H1 (cell line): ENCODE results near the gene LDLR. TPM values are rescaled to one million over a fixed set of nuclear protein-coding genes. Genes with fewer than 3 reads are reported as not detected.

Experiments used
- CTCF ChIA-PET: fragments of 300-600 bp; sonication (Branson Sonifier 250); formaldehyde crosslinking; loops from one replicate; lab custom pipeline; 2021; ENCODE audit not compliant: partially characterized antibody; lab: Charles Lee
- POLR2A ChIA-PET: fragments of 300-600 bp; sonication (Branson Sonifier 250); formaldehyde crosslinking; loops from one replicate; lab custom pipeline; 2021; ENCODE audit warnings: inconsistent platforms; ENCODE audit not compliant: partially characterized antibody; lab: Charles Lee
- DNase-seq, 2 experiments: peaks; one replicate each; pipeline versions ENCODE4 v3.0.0 to v3.0.0-alpha.2; 2010 to 2022; ENCODE audit warnings: low spot score in 2 of 2, low read depth in 1 of 2, mixed read lengths in 1 of 2
- FAIRE-seq: peaks from 2 replicates; lab custom pipeline; 2011; peaks lifted over from hg19 to GRCh38; lab: Jason Lieb, UNC
- H2AFZ ChIP-seq: 2 replicates; pipeline ENCODE4 v1.8.1; 2012; ENCODE audit warnings: low read length, inconsistent platforms
- H2AK5ac ChIP-seq: 2 replicates; pipeline ENCODE4 v1.6.1; 2013; ENCODE audit warnings: low read depth, low read length
- H2BK120ac ChIP-seq: replicated peaks from 2 replicates; pipeline ENCODE3; 2013; ENCODE audit warnings: low read depth, low read length, inconsistent platforms
- H2BK12ac ChIP-seq: 2 replicates; pipeline ENCODE4 v1.6.1; 2013; ENCODE audit warnings: low read depth, low read length
- H2BK15ac ChIP-seq: 2 replicates; pipeline ENCODE4 v1.6.1; 2013; ENCODE audit warnings: low read length
- H2BK20ac ChIP-seq: 2 replicates; pipeline ENCODE4 v1.6.1; 2013; ENCODE audit warnings: low read length
- H2BK5ac ChIP-seq: 2 replicates; pipeline ENCODE4 v1.6.1; 2013; ENCODE audit warnings: low read depth, low read length
- H3K14ac ChIP-seq: 2 replicates; pipeline ENCODE4 v1.6.1; 2013; ENCODE audit warnings: inconsistent platforms; ENCODE audit not compliant: insufficient read length
- H3K18ac ChIP-seq: 2 replicates; pipeline ENCODE4 v1.6.1; 2013; ENCODE audit warnings: low read length; ENCODE audit errors: extremely low read depth
- H3K23ac ChIP-seq: 2 replicates; pipeline ENCODE4 v1.6.1; 2013; ENCODE audit warnings: inconsistent platforms; ENCODE audit not compliant: insufficient read length
- H3K23me2 ChIP-seq: 2 replicates; pipeline ENCODE4 v1.6.1; 2013; ENCODE audit warnings: low read depth, low read length
- H3K27ac ChIP-seq: 2 replicates; pipeline ENCODE4 v1.6.1; 2011; ENCODE audit warnings: low read depth, low read length, inconsistent platforms
- H3K27me3 ChIP-seq, 4 experiments: replicated peaks in 1 of 4; 1 replicate in 1 of 4; 2 replicates in 3 of 4; pipeline versions ENCODE4 v1.6.1 to v1.8.1; 2011 to 2013; ENCODE audit warnings: low read length in 3 of 4, mild to moderate bottlenecking in 3 of 4, inconsistent platforms in 2 of 4, mixed read lengths in 2 of 4, moderate library complexity in 1 of 4; ENCODE audit not compliant: control insufficient read depth in 3 of 4, insufficient read depth in 3 of 4; ENCODE audit errors: extremely low read depth in 1 of 4
- H3K36me3 ChIP-seq, 4 experiments: 2 replicates each; pipeline versions ENCODE4 v1.6.1 to v1.8.1; 2011 to 2013; ENCODE audit warnings: mild to moderate bottlenecking in 4 of 4, low read length in 3 of 4, moderate library complexity in 2 of 4, control low read depth in 1 of 4, inconsistent platforms in 1 of 4; ENCODE audit not compliant: insufficient read depth in 4 of 4, control insufficient read depth in 2 of 4
- H3K4ac ChIP-seq: replicated peaks from 2 replicates; pipeline ENCODE3; 2013; ENCODE audit warnings: low read length, low read depth, mixed read lengths, inconsistent platforms; ENCODE audit not compliant: insufficient read length
- H3K4me1 ChIP-seq, 4 experiments: replicated peaks in 1 of 4; 1 replicate in 1 of 4; 2 replicates in 3 of 4; pipeline versions ENCODE4 v1.6.1 to v1.8.1; 2011 to 2013; ENCODE audit warnings: low read length in 3 of 4, inconsistent platforms in 2 of 4, mixed read lengths in 1 of 4; ENCODE audit not compliant: insufficient read depth in 4 of 4, control insufficient read depth in 3 of 4
- H3K4me2 ChIP-seq, 2 experiments: 2 replicates each; pipeline versions ENCODE4 v1.6.1 to v1.8.1; 2011 to 2013; ENCODE audit warnings: low read depth in 2 of 2, low read length in 2 of 2, control low read depth in 1 of 2, inconsistent platforms in 1 of 2, mild to moderate bottlenecking in 1 of 2; ENCODE audit not compliant: insufficient read depth in 1 of 2
- H3K4me3 ChIP-seq, 4 experiments: fragments of 200-600, 300-600 bp in 1 of 4; sonication (generic), shearing (Covaris generic), sonication (Bioruptor Twin) in 1 of 4; 2 replicates each; pipeline versions ENCODE4 v1.5.1 to v1.8.1; 2011 to 2016; ENCODE audit warnings: low read length in 4 of 4, low read depth in 3 of 4, control low read depth in 2 of 4, inconsistent platforms in 2 of 4, mild to moderate bottlenecking in 2 of 4, mixed read lengths in 1 of 4, moderate library complexity in 1 of 4; ENCODE audit not compliant: insufficient read depth in 2 of 4; ENCODE audit errors: extremely low read depth in 1 of 4
- H3K56ac ChIP-seq: replicated peaks from 2 replicates; pipeline ENCODE3; 2013; ENCODE audit warnings: low read depth, mild to moderate bottlenecking, mixed read lengths, low read length, inconsistent platforms; ENCODE audit not compliant: insufficient read length
- H3K79me1 ChIP-seq: 2 replicates; pipeline ENCODE4 v1.6.1; 2013; ENCODE audit warnings: low read depth, low read length, control low read depth
- H3K79me2 ChIP-seq, 2 experiments: 2 replicates each; pipeline versions ENCODE4 v1.6.1 to v1.8.1; 2012 to 2013; ENCODE audit warnings: low read length in 2 of 2, mild to moderate bottlenecking in 2 of 2, inconsistent platforms in 1 of 2; ENCODE audit not compliant: insufficient read depth in 2 of 2, control insufficient read depth in 1 of 2
- H3K9ac ChIP-seq, 4 experiments: replicated peaks in 1 of 4; 1 replicate in 1 of 4; 2 replicates in 3 of 4; pipeline versions ENCODE4 v1.6.1 to v1.8.1; 2011 to 2013; ENCODE audit warnings: low read depth in 3 of 4, low read length in 3 of 4, control low read depth in 2 of 4, mild to moderate bottlenecking in 2 of 4, moderate library complexity in 2 of 4, inconsistent platforms in 1 of 4; ENCODE audit errors: extremely low read depth in 1 of 4
- H3K9me3 ChIP-seq, 2 experiments: 2 replicates each; pipeline versions ENCODE4 v1.6.1 to v1.8.1; 2012 to 2013; ENCODE audit warnings: mild to moderate bottlenecking in 2 of 2, moderate library complexity in 2 of 2, control low read depth in 1 of 2, inconsistent platforms in 1 of 2, low read depth in 1 of 2, low read length in 1 of 2, mixed read lengths in 1 of 2; ENCODE audit not compliant: insufficient read depth in 2 of 2
- H4K20me1 ChIP-seq, 2 experiments: replicated peaks in 1 of 2; 2 replicates each; pipeline versions ENCODE3 to v1.8.1; 2011 to 2013; ENCODE audit warnings: inconsistent platforms in 2 of 2, low read length in 2 of 2, mild to moderate bottlenecking in 1 of 2; ENCODE audit not compliant: insufficient read depth in 2 of 2, control insufficient read depth in 1 of 2
- H4K5ac ChIP-seq: 2 replicates; pipeline ENCODE4 v1.6.1; 2013; ENCODE audit warnings: low read length, low read depth, mixed read lengths, inconsistent platforms; ENCODE audit not compliant: insufficient read length
- H4K8ac ChIP-seq: 2 replicates; pipeline ENCODE4 v1.8.0; 2013; ENCODE audit warnings: mild to moderate bottlenecking, moderate library complexity, low read length, inconsistent platforms; ENCODE audit not compliant: insufficient read depth; ENCODE audit errors: extremely low read depth
- H4K91ac ChIP-seq: replicated peaks from 2 replicates; pipeline ENCODE3; 2013; ENCODE audit warnings: low read length, mixed read lengths, inconsistent platforms; ENCODE audit not compliant: insufficient read length
- KDM5A ChIP-seq: fragments of 200-600 bp; IDR thresholded peaks from 2 replicates; pipeline ENCODE4 v1.7.1; 2012; ENCODE audit warnings: mild to moderate bottlenecking, low read length, inconsistent platforms, mixed read lengths
- MAX ChIP-seq: IDR thresholded peaks from 2 replicates; pipeline ENCODE4 v1.6.1; 2012; ENCODE audit warnings: inconsistent platforms
- NRF1 ChIP-seq: IDR thresholded peaks from 2 replicates; pipeline ENCODE4 v1.6.1; 2011; ENCODE audit warnings: mild to moderate bottlenecking, low read depth, low read length, improper control_type of control experiment
- POLR2A ChIP-seq, 2 experiments: IDR thresholded peaks; 1 replicate in 1 of 2; 2 replicates in 1 of 2; pipeline ENCODE4 v1.6.1; 2011; ENCODE audit warnings: low read depth in 2 of 2, low read length in 2 of 2, mild to moderate bottlenecking in 2 of 2; ENCODE audit errors: control extremely low read depth in 1 of 2
- POU5F1 ChIP-seq: IDR thresholded peaks from 2 replicates; pipeline ENCODE4 v1.6.1; 2011; ENCODE audit warnings: low read depth, mild to moderate bottlenecking, low read length, moderate library complexity
- RBBP5 ChIP-seq: IDR thresholded peaks from 2 replicates; pipeline ENCODE4 v1.7.1; 2012; ENCODE audit warnings: low read depth, mild to moderate bottlenecking, inconsistent platforms, low read length, moderate library complexity, borderline replicate concordance
- RXRA ChIP-seq: IDR thresholded peaks from 2 replicates; pipeline ENCODE4 v1.6.1; 2011; ENCODE audit warnings: low read depth, mild to moderate bottlenecking, low read length, moderate library complexity; ENCODE audit not compliant: insufficient read depth
- SAP30 ChIP-seq: fragments of 300-600 bp; sonication (generic); IDR thresholded peaks from 2 replicates; pipeline ENCODE4 v1.7.1; 2012; ENCODE audit warnings: low read length, moderate library complexity, mild to moderate bottlenecking, inconsistent platforms; ENCODE audit not compliant: insufficient read depth, insufficient replicate concordance
- SP4 ChIP-seq: IDR thresholded peaks from 2 replicates; pipeline ENCODE4 v1.6.1; 2012; ENCODE audit warnings: low read length, inconsistent platforms
- TAF1 ChIP-seq: IDR thresholded peaks from 2 replicates; pipeline ENCODE4 v1.6.1; 2011; ENCODE audit warnings: mild to moderate bottlenecking, low read depth, low read length
- TAF7 ChIP-seq: optimal IDR thresholded peaks from 2 replicates; pipeline ENCODE3; 2011; ENCODE audit warnings: low read depth, mild to moderate bottlenecking, inconsistent platforms, low read length, moderate library complexity, borderline replicate concordance
- TBP ChIP-seq: IDR thresholded peaks from 2 replicates; pipeline ENCODE4 v1.6.1; 2011; ENCODE audit warnings: low read depth, low read length, improper control_type of control experiment
- WGBS, 2 experiments: shearing (Covaris generic) in 1 of 2; methylation state at CpG; one replicate each; pipeline versions ENCODE4 v1.1.6 to v1.1.7; 2013 to 2015; ENCODE audit warnings: low lambda C conversion rate in 2 of 2, mixed read lengths in 2 of 2, inconsistent platforms in 1 of 2, low coverage in 1 of 2, missing lambda C conversion rate in 1 of 2; ENCODE audit not compliant: insufficient replicate concordance in 2 of 2, insufficient coverage in 1 of 2, insufficient read length in 1 of 2; ENCODE audit errors: extremely low coverage in 1 of 2, missing lambda C conversion rate in 1 of 2; 5-methylcytosine and 5-hydroxymethylcytosine counted together
- polyA plus RNA-seq, 7 experiments: library from polyadenylated mRNA; depleted of rRNA in 3 of 7; stranded (reverse) in 5 of 7; unstranded in 2 of 7; fragments of >200 nt in 5 of 7; fragments of 200-250 nt in 2 of 7; gene quantifications; 1 replicate in 5 of 7; 2 replicates in 1 of 7; 4 replicates in 1 of 7; pipeline versions ENCODE4 v1.2.1 to v1.2.3, GENCODE V29; 2011 to 2013; ENCODE audit warnings: missing spikeins in 2 of 7, mixed read lengths in 2 of 7
- total RNA-seq: library from RNA; stranded (reverse); fragmentation: NEBNext Ultra II Directional; extraction: Animal tissue kit (Norgen Biotek cat#: 25700); gene quantifications from 2 replicates; pipeline ENCODE4 v1.2.1, GENCODE V29; 2021

The LDLR gene
- total and polyA plus RNA-seq, 2 of the 8 experiments (the other 6 are each of a cell fraction or from before 2014, with no cell fraction given): 70.1 to 118 TPM

DNA sequence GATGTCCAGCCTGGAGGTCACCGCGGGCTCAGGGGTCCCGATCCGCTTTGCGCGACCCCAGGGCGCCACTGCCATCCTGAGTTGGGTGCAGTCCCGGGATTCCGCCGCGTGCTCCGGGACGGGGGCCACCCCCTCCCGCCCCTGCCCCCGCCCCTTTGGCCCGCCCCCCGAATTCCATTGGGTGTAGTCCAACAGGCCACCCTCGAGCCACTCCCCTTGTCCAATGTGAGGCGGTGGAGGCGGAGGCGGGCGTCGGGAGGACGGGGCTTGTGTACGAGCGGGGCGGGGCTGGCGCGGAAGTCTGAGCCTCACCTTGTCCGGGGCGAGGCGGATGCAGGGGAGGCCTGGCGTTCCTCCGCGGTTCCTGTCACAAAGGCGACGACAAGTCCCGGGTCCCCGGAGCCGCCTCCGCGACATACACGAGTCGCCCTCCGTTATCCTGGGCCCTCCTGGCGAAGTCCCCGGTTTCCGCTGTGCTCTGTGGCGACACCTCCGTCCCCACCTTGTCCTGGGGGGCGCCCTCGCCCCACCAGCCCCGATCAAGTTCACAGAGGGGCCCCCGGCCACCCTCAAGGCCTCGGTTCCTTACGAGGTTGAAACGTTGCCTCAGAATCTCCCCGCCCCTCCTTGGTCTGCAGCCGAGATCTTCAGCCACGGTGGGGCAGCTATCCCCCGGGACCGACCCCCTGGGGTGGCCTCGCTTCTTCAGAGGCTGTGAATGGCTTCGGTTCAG lies 1.2 kb downstream of the LDLR start:
- FAIRE-seq: no peak
- H3K79me1 ChIP-seq: peaks cover 3% of the 10 kb centered on the region
- no peak overlapping the region for H2BK20ac ChIP-seq
- no peak overlapping the region for H2BK12ac ChIP-seq
- H3K4ac ChIP-seq: no peak overlapping the region
- peak overlapping the region; percentile 87 for H4K8ac ChIP-seq
- POLR2A ChIA-PET: interaction anchor here (0.6 to 3.1 kb wide), 17 partner anchors 10 to 270 kb away, joined by 3 to 16 read pairs (median 4); partner anchors contain the start of gene SMARCA4
- no peak overlapping the region for H3K14ac ChIP-seq
- peak overlapping the region; percentile 67 to 100 (median 94) for H3K4me3 ChIP-seq
- peak overlapping the region; percentile 90 to 98 for H3K4me2 ChIP-seq
- H3K18ac ChIP-seq: peak overlapping the region; percentile 62
- no peak overlapping the region for H2AFZ ChIP-seq
- peak overlapping the region; percentile 36 for H4K91ac ChIP-seq
- H3K36me3 ChIP-seq: peaks cover 8 to 45% (median 13%) of the 10 kb centered on the region in 4 experiments; a peak in 7 of 8 replicates
- peaks cover 7% of the 10 kb centered on the region for H3K23me2 ChIP-seq
- CTCF ChIA-PET: interaction anchor here (1.1 kb wide), 1 partner anchor 55 kb away, joined by 3 read pairs; no protein-coding TSS in a partner anchor
- H3K27me3 ChIP-seq: no peaks in the 10 kb centered on the region
- H3K27ac ChIP-seq: peak overlapping the region; percentile 96
- H3K56ac ChIP-seq: peak overlapping the region; percentile 71
- peak overlapping the region; percentile 47 for H2BK120ac ChIP-seq
- 1% methylated on average over 18 of the region's 64 CpGs; no CpG with 5 or more reads in 1 of the 2 experiments for WGBS, 2 experiments
- peak overlapping the region; percentile 95; the same call in 1 of the 2 replicates for H2BK5ac ChIP-seq
- peak overlapping the region; percentile 84 to 94 (median 90) for H3K9ac ChIP-seq
- no peak overlapping the region for H3K23ac ChIP-seq
- no peak overlapping the region for H2BK15ac ChIP-seq
- H3K4me1 ChIP-seq: peaks cover 7 to 13% (median 10%) of the 10 kb centered on the region in 4 experiments
- peak; percentile 83 to 92 for DNase-seq
- H4K20me1 ChIP-seq: peaks cover 28 to 30% of the 10 kb centered on the region in 2 experiments
- H3K79me2 ChIP-seq: peaks cover 43 to 50% of the 10 kb centered on the region in 2 experiments
- H3K9me3 ChIP-seq: no peaks in the 10 kb centered on the region
- peak overlapping the region; percentile 71 for H4K5ac ChIP-seq
- H2AK5ac ChIP-seq: no peak overlapping the region
- TF ChIP-seq POLR2A (IDR thresholded peaks at IDR 0.05; ENCODE audit: control extremely low read depth in 1 of 2, low read depth in 2 of 2, low read length in 2 of 2): peak; percentile 70 to 98
- TF ChIP-seq KDM5A: no peak
- TF ChIP-seq SAP30: peak; percentile 90
- TF ChIP-seq SP4: peak; percentile 66; the same call in 1 of the 2 replicates
- TF ChIP-seq RBBP5: peak; percentile 33; the same call in 1 of the 2 replicates
- peak; percentile 89 for TF ChIP-seq TAF7
- peak; percentile 68; the same call in 1 of the 2 replicates for TF ChIP-seq TBP
- 0 out of 2 replicates have a peak, but pooled peaks have one; percentile 49 for TF ChIP-seq RXRA
- peak; percentile 71 for TF ChIP-seq MAX
- TF ChIP-seq TAF1: peak; percentile 88
- TF ChIP-seq POU5F1: no peak
- TF ChIP-seq NRF1: no peak
